Measurements from ENCODE around the gene CROCC2. TPM values are rescaled to one million over a fixed set of nuclear protein-coding genes. Genes with fewer than 3 reads are reported as not detected.
A peak's percentile ranks its signal among the peaks of the same experiment; 100 is the strongest.

CROCC2 gene
- total and polyA plus RNA-seq, 11 donors, result not detected

- Histone ChIP-seq H3K9me3 (peaks cover 0 to 6% (median 0%) of the 10 kb centered on the region in 12 donors), H3K27me3 (no peaks in the 10 kb centered on the region), H3K27ac (peak overlapping the region in 9 of 12 donors; percentile 35 to 68 (median 57)), H3K4me1 (peaks cover 0 to 29% (median 16%) of the 10 kb centered on the region in 12 donors), H3K36me3 (no peaks in the 10 kb centered on the region), H3K4me3 (peak overlapping the region in 3 of 12 donors; percentile 30 to 42 (median 37))
- intact Hi-C loops (cut with DNase I), result no loop called here
- WGBS, 4 donors, result 79 to 100% (median 80%) methylated on average over 1 to 12 of the region's 12 CpGs
- DNase-seq (peak in 1 of 5 donors; percentile 15), ATAC-seq (no peak)
- no peak for TF ChIP-seq CTCF (IDR thresholded peaks at IDR 0.05)
- no peak for TF ChIP-seq POLR2A (IDR thresholded peaks at IDR 0.05)
Observed at GRCh38 chr2:241010531-241011295, 104.6 kb downstream of the CROCC2 start.

GRCh38 chr2:241011296-241011600 is 105.1 kb downstream of the CROCC2 start:
- 90 to 97% (median 95%) methylated on average over 7 to 9 of the region's 9 CpGs for WGBS, 4 donors
- Histone ChIP-seq H3K36me3 (no peaks in the 10 kb centered on the region), H3K27me3 (no peaks in the 10 kb centered on the region), H3K27ac (no peak overlapping the region), H3K9me3 (peaks cover 0 to under 1% (median 0%) of the 10 kb centered on the region in 12 donors), H3K4me3 (no peak overlapping the region), H3K4me1 (peaks cover 0 to 29% (median 16%) of the 10 kb centered on the region in 12 donors)
- DNase-seq (peak in 1 of 5 donors; percentile 10), ATAC-seq (no peak)
- intact Hi-C loops (cut with DNase I), result no loop called here
- TF ChIP-seq POLR2A (IDR thresholded peaks at IDR 0.05) (no peak), CTCF (IDR thresholded peaks at IDR 0.05) (no peak)

GRCh38 chr2:241011751-241012510 is 105.8 kb downstream of the CROCC2 start:
- intact Hi-C loops (cut with DNase I), result no loop called here
- TF ChIP-seq CTCF (IDR thresholded peaks at IDR 0.05), result no peak
- TF ChIP-seq POLR2A (IDR thresholded peaks at IDR 0.05), result no peak
- no peaks in the 10 kb centered on the region for H3K27me3 ChIP-seq
- H3K4me1 ChIP-seq, result peaks cover 0 to 29% (median 16%) of the 10 kb centered on the region in 12 donors
- ATAC-seq, result no peak
- H3K9me3 ChIP-seq, result no peaks in the 10 kb centered on the region
- H3K4me3 ChIP-seq, result no peak overlapping the region
- no peak overlapping the region for H3K27ac ChIP-seq
- WGBS, 4 donors, result 78 to 88% (median 83%) methylated on average over 29 of the region's 29 CpGs
- peak in 1 of 5 donors; percentile 14 for DNase-seq
- H3K36me3 ChIP-seq, result no peaks in the 10 kb centered on the region

GRCh38 chr2:241014224-241014623 is 108.1 kb downstream of the CROCC2 start:
- TF ChIP-seq CTCF (IDR thresholded peaks at IDR 0.05) (no peak), POLR2A (IDR thresholded peaks at IDR 0.05) (no peak)
- Histone ChIP-seq H3K27ac (no peak overlapping the region), H3K4me1 (peaks cover 0 to 16% (median 14%) of the 10 kb centered on the region in 12 donors), H3K4me3 (no peak overlapping the region), H3K9me3 (no peaks in the 10 kb centered on the region), H3K36me3 (peaks cover 0 to 6% (median 0%) of the 10 kb centered on the region in 9 donors), H3K27me3 (no peaks in the 10 kb centered on the region)
- no peak for ATAC-seq
- DNase-seq, result peak in 2 of 5 donors; percentile 7 to 15
- WGBS, 4 donors, result 84 to 94% (median 91%) methylated on average over 6 of the region's 6 CpGs
- intact Hi-C loops (cut with DNase I), result no loop called here

All from heart left ventricle (tissue), 16 donors.